IMR-90 (cell line): Measurements from ENCODE around the gene RYR2. TPM values are rescaled to one million over a fixed set of nuclear protein-coding genes. Genes with fewer than 3 reads are reported as not detected.

Experiments
- ATAC-seq: fragments of 200-7000 bp; cut with Tn5 transposase; 2 replicates; pipeline ENCODE4 v1.9.1; 2020; ENCODE audit warnings: low read depth, mild to moderate bottlenecking, moderate library complexity
- BruUV-seq: library from RNA; stranded (reverse); fragments of 400-500 nt; replicated peaks from 2 replicates; lab custom pipeline; 2021; lab: Mats Ljungman, UMichigan
- CTCF ChIA-PET: fragments of 300-600 bp; formaldehyde crosslinking; extraction: SDS; loops from one replicate; lab custom pipeline; 2021; ENCODE audit warnings: antibody characterized with exemption; lab: Yijun Ruan, JAX
- POLR2A ChIA-PET: fragments of 300-600 bp; sonication (Branson Sonifier 250); formaldehyde crosslinking; loops from one replicate; lab custom pipeline; 2022; ENCODE audit warnings: antibody characterized with exemption; ENCODE audit not compliant: unreplicated experiment; lab: Charles Lee
- DNase-seq: peaks from one replicate; pipeline ENCODE4 v3.0.0; 2013
- H2AFZ ChIP-seq: replicated peaks from 2 replicates; pipeline ENCODE3; 2013; ENCODE audit warnings: low read length, mild to moderate bottlenecking; ENCODE audit not compliant: poor library complexity
- H2AK5ac ChIP-seq: 2 replicates; pipeline ENCODE4 v1.6.1; 2013; ENCODE audit warnings: low read depth, low read length, inconsistent platforms
- H2AK9ac ChIP-seq: replicated peaks from 2 replicates; pipeline ENCODE3; 2013; ENCODE audit warnings: mild to moderate bottlenecking, low read depth, low read length, moderate library complexity; ENCODE audit not compliant: poor library complexity
- H2BK120ac ChIP-seq: 2 replicates; pipeline ENCODE4 v1.6.1; 2013; ENCODE audit warnings: low read depth, low read length, inconsistent platforms
- H2BK15ac ChIP-seq: 3 replicates; pipeline ENCODE4 v1.6.1; 2013; ENCODE audit warnings: low read depth, low read length, inconsistent platforms
- H2BK20ac ChIP-seq: 2 replicates; pipeline ENCODE4 v1.6.1; 2013; ENCODE audit warnings: low read depth, mild to moderate bottlenecking, inconsistent platforms, low read length, moderate library complexity
- H2BK5ac ChIP-seq: 2 replicates; pipeline ENCODE4 v1.6.1; 2013; ENCODE audit warnings: mild to moderate bottlenecking, low read depth, low read length, inconsistent platforms; ENCODE audit not compliant: poor library complexity, severe bottlenecking
- H3K14ac ChIP-seq: replicated peaks from 2 replicates; pipeline ENCODE4 v1.6.1; 2013; ENCODE audit warnings: low read depth, low read length, inconsistent platforms
- H3K18ac ChIP-seq: 2 replicates; pipeline ENCODE4 v1.6.1; 2013; ENCODE audit warnings: low read depth, low read length, control low read depth
- H3K23ac ChIP-seq: 2 replicates; pipeline ENCODE4 v1.6.1; 2013; ENCODE audit warnings: low read depth, low read length, inconsistent platforms
- H3K27ac ChIP-seq: 2 replicates; pipeline ENCODE4 v1.5.1; 2013; ENCODE audit warnings: mild to moderate bottlenecking, control low read depth, low read length; ENCODE audit not compliant: insufficient read depth
- H3K27me3 ChIP-seq: 2 replicates; pipeline ENCODE4 v1.6.1; 2013; ENCODE audit warnings: low read length; ENCODE audit not compliant: control insufficient read depth, insufficient read depth
- H3K36me3 ChIP-seq: 2 replicates; pipeline ENCODE4 v1.6.1; 2013; ENCODE audit warnings: low read length, mixed read lengths; ENCODE audit not compliant: control insufficient read depth, insufficient read depth
- H3K4ac ChIP-seq: 2 replicates; pipeline ENCODE4 v1.6.1; 2013; ENCODE audit warnings: low read depth, low read length, inconsistent platforms
- H3K4me1 ChIP-seq: 2 replicates; pipeline ENCODE4 v1.6.1; 2013; ENCODE audit warnings: low read length, mixed read lengths; ENCODE audit not compliant: control insufficient read depth, insufficient read depth
- H3K4me2 ChIP-seq: 2 replicates; pipeline ENCODE4 v1.6.1; 2013; ENCODE audit warnings: low read depth, mild to moderate bottlenecking, control low read depth, low read length, moderate library complexity
- H3K4me3 ChIP-seq: 2 replicates; pipeline ENCODE4 v1.5.1; 2013; ENCODE audit warnings: low read depth, mild to moderate bottlenecking, control low read depth, low read length, moderate library complexity; ENCODE audit not compliant: insufficient read depth
- H3K56ac ChIP-seq: 2 replicates; pipeline ENCODE4 v1.6.1; 2013; ENCODE audit warnings: low read length, inconsistent platforms; ENCODE audit not compliant: insufficient read depth; ENCODE audit errors: extremely low read depth
- H3K79me1 ChIP-seq, 2 experiments: 2 replicates each; pipeline ENCODE4 v1.6.1; 2013; ENCODE audit warnings: low read length in 2 of 2, inconsistent platforms in 1 of 2, low read depth in 1 of 2
- H3K9ac ChIP-seq: 2 replicates; pipeline ENCODE4 v1.6.1; 2013; ENCODE audit warnings: low read depth, low read length, control low read depth
- H3K9me1 ChIP-seq: 2 replicates; pipeline ENCODE4 v1.6.1; 2013; ENCODE audit warnings: low read length, inconsistent platforms; ENCODE audit not compliant: insufficient read depth
- H3K9me3 ChIP-seq: 2 replicates; pipeline ENCODE4 v1.6.1; 2013; ENCODE audit warnings: low read length; ENCODE audit not compliant: control insufficient read depth, insufficient read depth
- H4K20me1 ChIP-seq: 2 replicates; pipeline ENCODE4 v1.6.1; 2013; ENCODE audit warnings: low read length, inconsistent platforms; ENCODE audit not compliant: insufficient read depth
- H4K5ac ChIP-seq: 2 replicates; pipeline ENCODE4 v1.6.1; 2013; ENCODE audit warnings: mild to moderate bottlenecking, low read depth, low read length, control low read depth
- H4K8ac ChIP-seq, 2 experiments: 2 replicates each; pipeline ENCODE4 v1.6.1; 2013; ENCODE audit warnings: low read depth in 2 of 2, low read length in 2 of 2, control low read depth in 1 of 2, inconsistent platforms in 1 of 2
- H4K91ac ChIP-seq: 2 replicates; pipeline ENCODE4 v1.6.1; 2013; ENCODE audit warnings: low read depth, low read length, inconsistent platforms; ENCODE audit not compliant: insufficient read depth
- BHLHE40 ChIP-seq: fragments of 150-350 bp; IDR thresholded peaks from 2 replicates; pipeline ENCODE4 v1.6.1; 2016; ENCODE audit warnings: mild to moderate bottlenecking, low read depth, low read length
- CEBPB ChIP-seq: IDR thresholded peaks from 2 replicates; pipeline ENCODE4 v1.6.1; 2012; ENCODE audit warnings: low read depth, low read length, improper control_type of control experiment
- CTCF ChIP-seq: conservative IDR thresholded peaks from 2 replicates; pipeline ENCODE4 v1.5.1; 2012; ENCODE audit warnings: mild to moderate bottlenecking, low read depth, low read length, improper control_type of control experiment
- MAZ ChIP-seq: IDR thresholded peaks from 2 replicates; pipeline ENCODE4 v1.6.1; 2012; ENCODE audit warnings: low read depth, mild to moderate bottlenecking, low read length, improper control_type of control experiment, moderate library complexity, borderline replicate concordance
- USF2 ChIP-seq: fragments of 150-350 bp; IDR thresholded peaks from 2 replicates; pipeline ENCODE4 v1.6.1; 2017; ENCODE audit warnings: mild to moderate bottlenecking, antibody characterized with exemption, low read length, low read depth
- WGBS, 2 experiments: methylation state at CpG; one replicate each; pipeline versions ENCODE4 v1.1.5 to v1.1.7; 2013; ENCODE audit warnings: missing lambda C conversion rate in 2 of 2; ENCODE audit not compliant: insufficient read length in 1 of 2; ENCODE audit errors: extremely low coverage in 2 of 2; 5-methylcytosine and 5-hydroxymethylcytosine counted together
- dilution Hi-C: fragments of 300-500 bp; cut with HindIII; formaldehyde crosslinking; loops from one replicate; pipeline ENCODE4 v1.14.3; 2018; ENCODE audit warnings: low sequenced_read_pairs; ENCODE audit not compliant: unreplicated experiment
- in situ Hi-C: fragments of 300-500 bp; cut with MboI; formaldehyde crosslinking; loops from 3 replicates; pipeline ENCODE4 v1.14.3; 2019; ENCODE audit warnings: low sequenced_read_pairs, inconsistent platforms, mixed read lengths
- intact Hi-C: fragments of 100-400 bp; cut with micrococcal nuclease; formaldehyde crosslinking; loops from 2 replicates; pipeline ENCODE4 v1.10.0; 2022
- polyA plus RNA-seq, 3 experiments: library from polyadenylated mRNA; depleted of rRNA; stranded (reverse); fragments of >200 nt; gene quantifications; 2 replicates each; pipeline ENCODE4 v1.2.3, GENCODE V29; 2012; ENCODE audit warnings: low replicate concordance in 1 of 3
- total RNA-seq: library from RNA; depleted of rRNA; stranded (reverse); fragments of >200 nt; gene quantifications from 2 replicates; pipeline ENCODE4 v1.2.3, GENCODE V29; 2012

The RYR2 gene
- total and polyA plus RNA-seq, 2 of the 4 experiments (the other 2 are of a cell fraction), result not detected

GRCh38 chr1:237500566-237500965 lies 458.6 kb downstream of the RYR2 start:
- in situ Hi-C loops, result no loop called here
- Histone ChIP-seq H4K91ac (no peak overlapping the region), H3K27ac (no peak overlapping the region), H4K20me1 (no peaks in the 10 kb centered on the region), H3K4me1 (no peaks in the 10 kb centered on the region), H2AK5ac (no peak overlapping the region), H3K18ac (no peak overlapping the region), H4K5ac (no peak overlapping the region), H2AK9ac (no peak overlapping the region), H3K36me3 (no peaks in the 10 kb centered on the region), H3K56ac (no peak overlapping the region), H3K9me1 (no peaks in the 10 kb centered on the region), H4K8ac (no peak overlapping the region), H3K9ac (no peak overlapping the region), H2BK120ac (no peak overlapping the region), H3K27me3 (no peaks in the 10 kb centered on the region), H3K4ac (no peak overlapping the region), H2BK20ac (no peak overlapping the region), H2BK5ac (no peak overlapping the region), H3K9me3 (peaks cover 14% of the 10 kb centered on the region), H2BK15ac (no peak overlapping the region), H3K79me1 (no peaks in the 10 kb centered on the region), H2AFZ (no peak overlapping the region), H3K4me2 (no peak overlapping the region), H3K23ac (no peak overlapping the region), H3K14ac (no peak overlapping the region), H3K4me3 (no peak overlapping the region)
- DNase-seq (no peak), ATAC-seq (no peak)
- no CpG with 5 or more reads among the region's 6 CpGs for WGBS, 2 experiments
- ChIA-PET CTCF (no interaction called here), POLR2A (no interaction called here)
- dilution Hi-C loops, result no loop called here
- BruUV-seq, result no TSS peak
- intact Hi-C loops, result no loop called here
- TF ChIP-seq CTCF (no peak), CEBPB (no peak), BHLHE40 (no peak), MAZ (no peak), USF2 (no peak)
